Measurements from ENCODE around the gene ANKRD10.
"Not testable (repeated sequence)": the region's sequence is repeated elsewhere in the genome, so short reads cannot be mapped to it uniquely, and the experiment has no call there.

ANKRD10 gene

GRCh38 chr13:110947338-110947737, 32.5 kb upstream of the ANKRD10 start:
- not testable (repeated sequence) for H3K4me3 ChIP-seq (ENCODE audit: low read depth, low read length); DNase-seq (ENCODE audit: low read depth)

GRCh38 chr13:110945928-110946570, 31.2 kb upstream of the ANKRD10 start:
- H3K4me3 ChIP-seq (ENCODE audit: low read depth, low read length): no peak overlapping the region
- no peak for DNase-seq (ENCODE audit: low read depth)

- H3K4me3 ChIP-seq (ENCODE audit: low read depth, low read length): no peak overlapping the region
- DNase-seq (ENCODE audit: low read depth): no peak
Observed at GRCh38 chr13:110944968-110945927, 30.4 kb upstream of the ANKRD10 start.

- peak; percentile 25 for DNase-seq (ENCODE audit: low read depth)
- no peak overlapping the region for H3K4me3 ChIP-seq (ENCODE audit: low read depth, low read length)
Observed at GRCh38 chr13:110944121-110944967, 29.5 kb upstream of the ANKRD10 start.

GRCh38 chr13:110942248-110942981, 27.5 kb upstream of the ANKRD10 start:
- DNase-seq (ENCODE audit: low read depth): no peak
- H3K4me3 ChIP-seq (ENCODE audit: low read depth, low read length): no peak overlapping the region

GRCh38 chr13:110938662-110939421, 24.0 kb upstream of the ANKRD10 start:
- DNase-seq (ENCODE audit: low read depth): no peak
- H3K4me3 ChIP-seq (ENCODE audit: low read depth, low read length): no peak overlapping the region

GRCh38 chr13:110937511-110938285, 22.8 kb upstream of the ANKRD10 start:
- DNase-seq (ENCODE audit: low read depth): no peak
- H3K4me3 ChIP-seq (ENCODE audit: low read depth, low read length): no peak overlapping the region

- DNase-seq (ENCODE audit: low read depth): no peak
- no peak overlapping the region for H3K4me3 ChIP-seq (ENCODE audit: low read depth, low read length)
Observed at GRCh38 chr13:110936519-110936918, 21.6 kb upstream of the ANKRD10 start.

GRCh38 chr13:110932588-110932987, 17.7 kb upstream of the ANKRD10 start:
- DNase-seq (ENCODE audit: low read depth): no peak
- no peak overlapping the region for H3K4me3 ChIP-seq (ENCODE audit: low read depth, low read length)

GRCh38 chr13:110929104-110929777, 14.4 kb upstream of the ANKRD10 start:
- no peak overlapping the region for H3K4me3 ChIP-seq (ENCODE audit: low read depth, low read length)
- DNase-seq (ENCODE audit: low read depth): no peak

GRCh38 chr13:110925023-110925612, 10.2 kb upstream of the ANKRD10 start:
- H3K4me3 ChIP-seq (ENCODE audit: low read depth, low read length): no peak overlapping the region
- DNase-seq (ENCODE audit: low read depth): no peak

GRCh38 chr13:110924639-110924934, 9.7 kb upstream of the ANKRD10 start:
- no peak overlapping the region for H3K4me3 ChIP-seq (ENCODE audit: low read depth, low read length)
- no peak for DNase-seq (ENCODE audit: low read depth)

GRCh38 chr13:110923777-110924638, 9.1 kb upstream of the ANKRD10 start:
- no peak for DNase-seq (ENCODE audit: low read depth)
- H3K4me3 ChIP-seq (ENCODE audit: low read depth, low read length): no peak overlapping the region

- H3K4me3 ChIP-seq (ENCODE audit: low read depth, low read length): no peak overlapping the region
Observed at GRCh38 chr13:110923086-110923485, 8.2 kb upstream of the ANKRD10 start.

GRCh38 chr13:110922506-110922905, 7.6 kb upstream of the ANKRD10 start:
- DNase-seq (ENCODE audit: low read depth): no peak
- no peak overlapping the region for H3K4me3 ChIP-seq (ENCODE audit: low read depth, low read length)

More at GRCh38 chr13:110923086-110923485, 8.2 kb upstream of the ANKRD10 start:
- no peak for DNase-seq (ENCODE audit: low read depth)

GRCh38 chr13:110921695-110922094, 6.8 kb upstream of the ANKRD10 start:
- H3K4me3 ChIP-seq (ENCODE audit: low read depth, low read length): no peak overlapping the region
- DNase-seq (ENCODE audit: low read depth): no peak

Measured in skeletal muscle cell (primary cell).